GM12873 (cell line): Measurements from ENCODE around the gene NFIX.
A peak's percentile ranks its signal among the peaks of the same experiment; 100 is the strongest.

Source experiments
- TF ChIP-seq, protein P1 (sequence below): IDR thresholded peaks from 2 replicates; pipeline ENCODE4 v1.5.1; 2012; ENCODE audit warnings: low read depth, mild to moderate bottlenecking, moderate library complexity, low read length, control low read depth; ENCODE audit not compliant: insufficient read depth; ENCODE audit errors: missing control alignments

The NFIX gene

GRCh38 chr19:13082192-13083007 is 87.1 kb downstream of the NFIX start:
- TF ChIP-seq, protein P1, sequence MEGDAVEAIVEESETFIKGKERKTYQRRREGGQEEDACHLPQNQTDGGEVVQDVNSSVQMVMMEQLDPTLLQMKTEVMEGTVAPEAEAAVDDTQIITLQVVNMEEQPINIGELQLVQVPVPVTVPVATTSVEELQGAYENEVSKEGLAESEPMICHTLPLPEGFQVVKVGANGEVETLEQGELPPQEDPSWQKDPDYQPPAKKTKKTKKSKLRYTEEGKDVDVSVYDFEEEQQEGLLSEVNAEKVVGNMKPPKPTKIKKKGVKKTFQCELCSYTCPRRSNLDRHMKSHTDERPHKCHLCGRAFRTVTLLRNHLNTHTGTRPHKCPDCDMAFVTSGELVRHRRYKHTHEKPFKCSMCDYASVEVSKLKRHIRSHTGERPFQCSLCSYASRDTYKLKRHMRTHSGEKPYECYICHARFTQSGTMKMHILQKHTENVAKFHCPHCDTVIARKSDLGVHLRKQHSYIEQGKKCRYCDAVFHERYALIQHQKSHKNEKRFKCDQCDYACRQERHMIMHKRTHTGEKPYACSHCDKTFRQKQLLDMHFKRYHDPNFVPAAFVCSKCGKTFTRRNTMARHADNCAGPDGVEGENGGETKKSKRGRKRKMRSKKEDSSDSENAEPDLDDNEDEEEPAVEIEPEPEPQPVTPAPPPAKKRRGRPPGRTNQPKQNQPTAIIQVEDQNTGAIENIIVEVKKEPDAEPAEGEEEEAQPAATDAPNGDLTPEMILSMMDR = peak; percentile 30

- TF ChIP-seq, protein P1 = no peak
Measured at GRCh38 chr19:13083008-13083404, 87.7 kb downstream of the NFIX start.

DNA sequence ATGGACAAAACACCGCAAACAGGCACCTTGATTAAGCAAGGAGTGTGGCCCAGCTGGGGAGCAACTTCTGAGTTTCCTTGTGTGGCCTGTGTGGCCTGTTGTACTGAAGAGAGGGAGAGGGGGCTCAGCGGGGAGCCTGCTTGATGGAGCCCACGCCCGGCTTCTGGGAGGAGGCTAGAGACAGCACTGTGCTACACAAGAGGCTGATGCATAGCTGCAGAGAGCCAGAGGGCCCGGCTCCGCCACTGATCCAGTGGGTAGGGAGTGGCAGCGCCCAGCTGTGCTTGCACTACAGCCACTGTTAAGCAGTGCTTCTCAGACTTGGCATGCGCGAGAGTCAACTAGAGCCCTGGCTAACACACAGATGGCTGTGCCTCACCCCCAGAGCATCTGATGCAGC is 88.4 kb downstream of the NFIX start:
- TF ChIP-seq, protein P1 = no peak

- TF ChIP-seq, protein P1 = no peak
Measured at GRCh38 chr19:13085666-13086065, 90.4 kb downstream of the NFIX start.

- TF ChIP-seq, protein P1 = no peak
Measured at GRCh38 chr19:13086341-13086740, 91.1 kb downstream of the NFIX start.

- TF ChIP-seq, protein P1 = no peak
Measured at GRCh38 chr19:13087295-13087694, 92.0 kb downstream of the NFIX start.

- TF ChIP-seq, protein P1 = no peak
Measured at GRCh38 chr19:13087795-13088537, 92.7 kb downstream of the NFIX start.
